Measurements from ENCODE around the gene ITPR1.

Gene ITPR1

GRCh38 chr3:4848176-4848825, 355.2 kb downstream of the ITPR1 start:
- DNase-seq = no peak
- Histone ChIP-seq H3K27me3 (no peaks in the 10 kb centered on the region), H3K9me3 (no peaks in the 10 kb centered on the region), H3K36me3 (no peaks in the 10 kb centered on the region), H3K4me1 (no peaks in the 10 kb centered on the region), H3K4me3 (ENCODE audit: low read depth, low read length) (no peak overlapping the region)
- TF ChIP-seq CTCF (IDR thresholded peaks at IDR 0.05; ENCODE audit: low read depth, low read length) = no peak

GRCh38 chr3:4849136-4849535, 356.0 kb downstream of the ITPR1 start:
- TF ChIP-seq CTCF (IDR thresholded peaks at IDR 0.05; ENCODE audit: low read depth, low read length) = no peak
- no peak overlapping the region for H3K4me3 ChIP-seq (ENCODE audit: low read depth, low read length)
- H3K9me3 ChIP-seq = no peaks in the 10 kb centered on the region
- no peaks in the 10 kb centered on the region for H3K27me3 ChIP-seq
- DNase-seq = no peak
- H3K36me3 ChIP-seq = no peaks in the 10 kb centered on the region
- no peaks in the 10 kb centered on the region for H3K4me1 ChIP-seq

GRCh38 chr3:4849739-4850138, 356.6 kb downstream of the ITPR1 start:
- no peak for DNase-seq
- Histone ChIP-seq H3K9me3 (no peaks in the 10 kb centered on the region), H3K36me3 (no peaks in the 10 kb centered on the region), H3K27me3 (no peaks in the 10 kb centered on the region), H3K4me3 (ENCODE audit: low read depth, low read length) (no peak overlapping the region), H3K4me1 (no peaks in the 10 kb centered on the region)
- TF ChIP-seq CTCF (IDR thresholded peaks at IDR 0.05; ENCODE audit: low read depth, low read length) = no peak

GRCh38 chr3:4850211-4850927, 357.2 kb downstream of the ITPR1 start:
- Histone ChIP-seq H3K36me3 (no peaks in the 10 kb centered on the region), H3K9me3 (no peaks in the 10 kb centered on the region), H3K4me3 (ENCODE audit: low read depth, low read length) (no peak overlapping the region), H3K4me1 (no peaks in the 10 kb centered on the region), H3K27me3 (no peaks in the 10 kb centered on the region)
- no peak for TF ChIP-seq CTCF (IDR thresholded peaks at IDR 0.05; ENCODE audit: low read depth, low read length)
- no peak for DNase-seq

- TF ChIP-seq CTCF (IDR thresholded peaks at IDR 0.05; ENCODE audit: low read depth, low read length) = no peak
- Histone ChIP-seq H3K4me1 (no peaks in the 10 kb centered on the region), H3K27me3 (no peaks in the 10 kb centered on the region), H3K36me3 (no peaks in the 10 kb centered on the region), H3K9me3 (no peaks in the 10 kb centered on the region), H3K4me3 (ENCODE audit: low read depth, low read length) (no peak overlapping the region)
- no peak for DNase-seq
Measured at GRCh38 chr3:4850928-4851265, 357.7 kb downstream of the ITPR1 start.
